ENCODE data around the gene SMIM12.

DNA sequence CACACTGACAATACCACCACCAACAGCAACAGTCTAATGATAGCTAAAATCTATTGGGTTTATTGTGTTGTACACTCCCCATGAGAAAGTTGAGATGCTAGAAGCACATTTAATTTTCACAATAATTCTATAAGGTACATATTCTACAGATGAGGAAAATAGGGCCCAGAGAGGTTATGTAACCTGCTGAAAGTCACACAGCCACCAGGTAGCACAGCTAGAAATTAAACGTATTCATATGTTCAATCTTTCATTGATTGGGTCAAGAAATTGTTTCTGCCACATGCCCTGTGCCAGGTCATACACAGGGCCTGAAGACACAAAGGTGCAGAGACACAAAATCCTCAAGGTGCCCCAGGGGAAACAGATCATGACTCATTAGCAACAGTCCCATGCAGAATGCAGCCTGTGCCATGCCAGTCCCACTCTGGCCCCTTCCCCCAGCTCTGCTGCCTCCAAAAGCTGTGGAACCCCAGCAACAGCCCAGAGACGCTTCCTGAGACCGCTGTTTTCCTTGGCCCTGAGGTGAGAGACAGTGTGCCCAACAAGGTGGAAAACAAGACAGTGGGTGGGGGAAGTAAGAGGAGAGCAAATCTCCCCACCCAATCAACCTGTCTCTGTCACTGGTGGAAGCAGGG lies 34.6 kb downstream of the SMIM12 start:
- TF ChIP-seq, protein P1, sequence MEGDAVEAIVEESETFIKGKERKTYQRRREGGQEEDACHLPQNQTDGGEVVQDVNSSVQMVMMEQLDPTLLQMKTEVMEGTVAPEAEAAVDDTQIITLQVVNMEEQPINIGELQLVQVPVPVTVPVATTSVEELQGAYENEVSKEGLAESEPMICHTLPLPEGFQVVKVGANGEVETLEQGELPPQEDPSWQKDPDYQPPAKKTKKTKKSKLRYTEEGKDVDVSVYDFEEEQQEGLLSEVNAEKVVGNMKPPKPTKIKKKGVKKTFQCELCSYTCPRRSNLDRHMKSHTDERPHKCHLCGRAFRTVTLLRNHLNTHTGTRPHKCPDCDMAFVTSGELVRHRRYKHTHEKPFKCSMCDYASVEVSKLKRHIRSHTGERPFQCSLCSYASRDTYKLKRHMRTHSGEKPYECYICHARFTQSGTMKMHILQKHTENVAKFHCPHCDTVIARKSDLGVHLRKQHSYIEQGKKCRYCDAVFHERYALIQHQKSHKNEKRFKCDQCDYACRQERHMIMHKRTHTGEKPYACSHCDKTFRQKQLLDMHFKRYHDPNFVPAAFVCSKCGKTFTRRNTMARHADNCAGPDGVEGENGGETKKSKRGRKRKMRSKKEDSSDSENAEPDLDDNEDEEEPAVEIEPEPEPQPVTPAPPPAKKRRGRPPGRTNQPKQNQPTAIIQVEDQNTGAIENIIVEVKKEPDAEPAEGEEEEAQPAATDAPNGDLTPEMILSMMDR (IDR thresholded peaks at IDR 0.05; ENCODE audit: borderline replicate concordance, extremely low read depth, low read length, poor library complexity, severe bottlenecking), result no peak
- TF ChIP-seq EZH2 (IDR thresholded peaks at IDR 0.05; ENCODE audit: borderline replicate concordance, low read depth, low read length, severe bottlenecking), result no peak

Measured in DND-41 (cell line).